B cell (primary cell): ENCODE data around the gene MCF2L. TPM values are rescaled to one million over a fixed set of nuclear protein-coding genes. Genes with fewer than 3 reads are reported as not detected.

Experiments
- ATAC-seq: fragments of 200-7000 bp; cut with Tn5 transposase; one replicate; pipeline ENCODE4 v1.10.0; 2021; ENCODE audit warnings: low read depth, mild to moderate bottlenecking, moderate number of reproducible peaks, moderate library complexity
- CTCF ChIA-PET: fragments of 350-600 bp; sonication (Branson Sonifier 250); formaldehyde crosslinking; loops from one replicate; lab custom pipeline; 2021; ENCODE audit warnings: antibody characterized with exemption, inconsistent platforms; lab: Charles Lee
- POLR2A ChIA-PET: fragments of 350-600 bp; sonication (Branson Sonifier 250); formaldehyde crosslinking; loops from one replicate; lab custom pipeline; 2021; ENCODE audit warnings: antibody characterized with exemption; lab: Charles Lee
- DNase-seq: peaks from one replicate; pipeline ENCODE4 v3.0.0; 2013
- H2AFZ ChIP-seq: 2 replicates; pipeline ENCODE4 v1.6.1; 2012; ENCODE audit warnings: mild to moderate bottlenecking, low read depth, low read length; ENCODE audit not compliant: insufficient read depth, poor library complexity, severe bottlenecking
- H3K27ac ChIP-seq, 2 donors: 1 replicate in 1 of 2; 2 replicates in 1 of 2; pipeline ENCODE4 v1.5.1; 2012 to 2013; ENCODE audit warnings: low read length in 2 of 2, mild to moderate bottlenecking in 2 of 2, moderate library complexity in 1 of 2
- H3K27me3 ChIP-seq, 4 experiments: fragments of 200-600 bp in 1 of 4; sonication (generic) in 1 of 4; replicated peaks in 1 of 4; 1 replicate in 2 of 4; 2 replicates in 2 of 4; pipeline versions ENCODE4 v1.6.1 to v1.7.0; 2013 to 2016; ENCODE audit warnings: low read length in 3 of 4, mild to moderate bottlenecking in 2 of 4, mixed read lengths in 1 of 4, moderate library complexity in 1 of 4; ENCODE audit not compliant: insufficient read depth in 4 of 4, control insufficient read depth in 3 of 4; ENCODE audit errors: control extremely low read depth in 1 of 4
- H3K36me3 ChIP-seq, 2 experiments: replicated peaks in 1 of 2; 1 replicate in 1 of 2; 2 replicates in 1 of 2; pipeline versions ENCODE4 v1.6.1 to v1.7.1; 2013; ENCODE audit warnings: low read length in 1 of 2; ENCODE audit not compliant: insufficient read depth in 2 of 2, control insufficient read depth in 1 of 2; ENCODE audit errors: control extremely low read depth in 1 of 2, extremely low read depth in 1 of 2
- H3K4me1 ChIP-seq, 2 donors: fragments of 200-600 bp in 1 of 2; sonication (generic) in 1 of 2; 1 replicate in 1 of 2; 2 replicates in 1 of 2; pipeline versions ENCODE4 v1.5.1 to v1.6.1; 2013 to 2017; ENCODE audit warnings: low read length in 2 of 2; ENCODE audit not compliant: control insufficient read depth in 2 of 2, insufficient read depth in 2 of 2
- H3K4me2 ChIP-seq: replicated peaks from 2 replicates; pipeline ENCODE3; 2012; ENCODE audit warnings: mild to moderate bottlenecking, low read depth, low read length; ENCODE audit not compliant: poor library complexity, severe bottlenecking
- H3K4me3 ChIP-seq, 5 experiments: fragments of 200-600 bp in 1 of 5; sonication (generic) in 1 of 5; 1 replicate in 3 of 5; 2 replicates in 2 of 5; pipeline versions ENCODE4 v1.5.1 to v1.7.0; 2011 to 2016; ENCODE audit warnings: low read length in 4 of 5, mild to moderate bottlenecking in 4 of 5, low read depth in 2 of 5, control low read depth in 1 of 5, moderate library complexity in 1 of 5; ENCODE audit not compliant: insufficient read depth in 1 of 5; ENCODE audit errors: control extremely low read depth in 1 of 5, extremely low read depth in 1 of 5
- H3K79me2 ChIP-seq: fragments of 200-600 bp; sonication (generic); one replicate; pipeline ENCODE4 v1.6.0; 2016; ENCODE audit warnings: low read length; ENCODE audit not compliant: control insufficient read depth, insufficient read depth
- H3K9ac ChIP-seq: fragments of 200-600 bp; sonication (generic); 2 replicates; pipeline ENCODE4 v1.6.1; 2017; ENCODE audit warnings: mild to moderate bottlenecking, low read length, moderate library complexity
- H3K9me3 ChIP-seq, 3 donors: one replicate each; pipeline versions ENCODE4 v1.6.1 to v1.7.1; 2013; ENCODE audit warnings: low read length in 2 of 3; ENCODE audit not compliant: control insufficient read depth in 2 of 3, insufficient read depth in 1 of 3; ENCODE audit errors: control extremely low read depth in 1 of 3
- H4K20me1 ChIP-seq: 2 replicates; pipeline ENCODE4 v1.6.0; 2012; ENCODE audit warnings: mild to moderate bottlenecking, low read length; ENCODE audit not compliant: insufficient read depth, control insufficient read depth, poor library complexity, severe bottlenecking
- H3K27ac Mint-ChIP-seq: one replicate; pipeline ENCODE4 v1.8.0; 2021; ENCODE audit warnings: mixed read lengths
- H3K27me3 Mint-ChIP-seq: one replicate; pipeline ENCODE4 v1.8.0; 2021; ENCODE audit warnings: mixed read lengths
- H3K4me1 Mint-ChIP-seq: one replicate; pipeline ENCODE4 v1.8.0; 2021; ENCODE audit warnings: mixed read lengths
- H3K4me3 Mint-ChIP-seq: one replicate; pipeline ENCODE4 v1.8.0; 2021; ENCODE audit warnings: mixed read lengths
- H3K9me3 Mint-ChIP-seq: one replicate; pipeline ENCODE4 v1.8.0; 2022; ENCODE audit warnings: mixed read lengths; ENCODE audit not compliant: insufficient read depth
- CTCF ChIP-seq: fragments of 200-600 bp; IDR thresholded peaks from one replicate; pipeline ENCODE4 v1.8.0; 2022; ENCODE audit warnings: antibody characterized with exemption, mild to moderate bottlenecking
- EZH2 ChIP-seq: IDR thresholded peaks from 2 replicates; pipeline ENCODE4 v1.6.1; 2012; ENCODE audit warnings: borderline replicate concordance, low read depth, mild to moderate bottlenecking, moderate library complexity, low read length; ENCODE audit not compliant: insufficient read depth, poor library complexity, severe bottlenecking
- WGBS: methylation state at CpG from one replicate; pipeline ENCODE4 v1.1.5; 2013; ENCODE audit warnings: missing lambda C conversion rate; ENCODE audit not compliant: insufficient coverage; 5-methylcytosine and 5-hydroxymethylcytosine counted together
- intact Hi-C: fragments of 100-400 bp; cut with micrococcal nuclease; formaldehyde crosslinking; loops from one replicate; pipeline ENCODE4 v1.10.0; 2022
- polyA plus RNA-seq: library from polyadenylated mRNA; depleted of rRNA; stranded (reverse); fragments of >200 nt; gene quantifications from 2 replicates; pipeline ENCODE4 v1.2.3, GENCODE V29; 2012
- total RNA-seq, 2 donors: library from RNA; stranded (reverse); fragments of 120-200 nt in 1 of 2; gene quantifications; 1 replicate in 1 of 2; 2 replicates in 1 of 2; pipeline versions ENCODE4 v1.2.3 to v1.2.4, GENCODE V29; 2013 to 2022

The MCF2L gene
- total and polyA plus RNA-seq, 2 donors (not counting 1 experiment from before 2014, with no cell fraction given), result 3.7 to 8.2 TPM

GRCh38 chr13:113129921-113130750 is 161.1 kb downstream of the MCF2L start:
- ChIA-PET POLR2A (no interaction called here), CTCF (no interaction called here)
- H3K79me2 ChIP-seq, result no peaks in the 10 kb centered on the region
- TF ChIP-seq EZH2 (no peak), CTCF (no peak)
- no peaks in the 10 kb centered on the region for H3K4me1 Mint-ChIP-seq
- peak overlapping the region; percentile 10 for H2AFZ ChIP-seq
- no peaks in the 10 kb centered on the region for H3K4me1 ChIP-seq
- 42% methylated on average over 55 of the region's 60 CpGs for WGBS
- no peak overlapping the region for H3K4me3 Mint-ChIP-seq
- peaks cover 53% of the 10 kb centered on the region for H3K27me3 Mint-ChIP-seq
- intact Hi-C loops, result no loop called here
- DNase-seq (no peak), ATAC-seq (no peak)
- H3K4me3 ChIP-seq, result peak overlapping the region in 2 of 5 experiments; percentile 12 to 15
- H3K9me3 ChIP-seq, result peaks cover 0 to 10% (median 3%) of the 10 kb centered on the region in 3 donors
- no peaks in the 10 kb centered on the region for H3K9me3 Mint-ChIP-seq
- H3K4me2 ChIP-seq, result peak overlapping the region; percentile 37
- no peaks in the 10 kb centered on the region for H3K36me3 ChIP-seq
- H3K27me3 ChIP-seq, result peaks cover 0 to 23% (median 10%) of the 10 kb centered on the region in 4 experiments
- H3K27ac ChIP-seq, result no peak overlapping the region
- H3K27ac Mint-ChIP-seq, result no peak overlapping the region
- H4K20me1 ChIP-seq, result no peaks in the 10 kb centered on the region
- H3K9ac ChIP-seq, result no peak overlapping the region

GRCh38 chr13:113135281-113135760 is 166.3 kb downstream of the MCF2L start:
- ChIA-PET CTCF (no interaction called here), POLR2A (no interaction called here)
- Histone ChIP-seq H3K27me3 (peaks cover 0 to 10% (median 5%) of the 10 kb centered on the region in 4 experiments), H3K27ac (no peak overlapping the region), H4K20me1 (no peaks in the 10 kb centered on the region), H3K36me3 (no peaks in the 10 kb centered on the region), H3K4me2 (no peak overlapping the region), H3K4me1 (no peaks in the 10 kb centered on the region), H2AFZ (no peak overlapping the region), H3K9ac (no peak overlapping the region), H3K79me2 (no peaks in the 10 kb centered on the region), H3K9me3 (peaks cover 0 to 3% (median 0%) of the 10 kb centered on the region in 3 donors), H3K4me3 (no peak overlapping the region)
- Mint-ChIP-seq H3K27me3 (peaks cover 39% of the 10 kb centered on the region), H3K27ac (no peak overlapping the region), H3K4me1 (no peaks in the 10 kb centered on the region), H3K4me3 (no peak overlapping the region), H3K9me3 (no peaks in the 10 kb centered on the region)
- WGBS, result 100% methylated on average over 1 of the region's 2 CpGs
- intact Hi-C loops, result no loop called here
- DNase-seq (no peak), ATAC-seq (no peak)
- TF ChIP-seq CTCF (no peak), EZH2 (no peak)
